Ovary (tissue), 9 donors: Measurements from ENCODE around the gene TRIM28. TPM values are rescaled to one million over a fixed set of nuclear protein-coding genes. Genes with fewer than 3 reads are reported as not detected.

Experiments used
- DNase-seq, 5 donors: peaks; one replicate each; pipeline ENCODE4 v3.0.0-alpha.2; 2019 to 2020
- H3K27ac ChIP-seq, 2 donors: fragments of 200-600 bp; one replicate each; pipeline versions ENCODE4 v1.5.1 to v1.8.0; 2019 to 2022
- H3K27me3 ChIP-seq: fragments of 200-600 bp; one replicate; pipeline ENCODE4 v1.8.0; 2022
- H3K36me3 ChIP-seq: fragments of 200-600 bp; sonication (generic); one replicate; pipeline ENCODE4 v1.5.1; 2019
- H3K4me1 ChIP-seq: one replicate; pipeline ENCODE4 v1.8.1; 2013; ENCODE audit warnings: mild to moderate bottlenecking, moderate library complexity; ENCODE audit not compliant: insufficient read depth
- H3K4me3 ChIP-seq: fragments of 200-600 bp; sonication (generic); one replicate; pipeline ENCODE4 v1.5.1; 2017
- H3K9me3 ChIP-seq, 2 donors: fragments of 200-600 bp in 1 of 2; sonication (generic) in 1 of 2; one replicate each; pipeline versions ENCODE4 v1.5.1 to v1.8.1; 2013 to 2019; ENCODE audit warnings: mild to moderate bottlenecking in 1 of 2, moderate library complexity in 1 of 2
- EP300 ChIP-seq: sonication (generic); formaldehyde crosslinking; IDR thresholded peaks from one replicate; pipeline ENCODE4 v1.6.1; 2017; ENCODE audit warnings: antibody characterized with exemption
- POLR2A ChIP-seq: fragments of 450-650 bp; IDR thresholded peaks from one replicate; pipeline ENCODE4 v1.6.1; 2017; ENCODE audit warnings: antibody characterized with exemption, mild to moderate bottlenecking, moderate library complexity
- WGBS, 3 donors: extraction: QIAGEN DNeasy Blood & Tissue Kit in 1 of 3; methylation state at CpG; one replicate each; pipeline versions ENCODE4 v1.1.5 to v1.1.7; 2013 to 2017; 5-methylcytosine and 5-hydroxymethylcytosine counted together
- intact Hi-C, 4 donors: fragments of 100-400 bp; cut with DNase I; formaldehyde crosslinking; loops; one replicate each; pipeline versions ENCODE4 v1.11.0 to v1.15.1; 2022 to 2023
- polyA plus RNA-seq, 2 donors: library from polyadenylated mRNA; stranded (reverse); fragments of 200-250 nt in 1 of 2; fragments of 350-450 nt in 1 of 2; fragmentation: Illumina TruSeq in 1 of 2; extraction: RNeasy Lipid Tissue Mini Kit (QIAGEN cat#74804) in 1 of 2; gene quantifications; one replicate each; pipeline ENCODE4 v1.2.3, GENCODE V29; 2013 to 2014
- total RNA-seq, 7 donors: library from RNA; depleted of rRNA in 2 of 7; stranded (reverse); fragments of >200 nt in 2 of 7; fragmentation: NEBNext Ultra II Directional in 3 of 7; extraction: Animal tissue kit (Norgen Biotek cat#: 25700) in 3 of 7; gene quantifications; one replicate each; pipeline versions ENCODE4 v1.1.0 to v1.2.4, GENCODE V29; 2016 to 2023
- TF ChIP-seq, protein P1 (sequence below), 3 donors: fragments of 450-650 bp in 2 of 3; fragments of 200-600 bp in 1 of 3; IDR thresholded peaks; one replicate each; pipeline versions ENCODE4 v1.5.1 to v1.8.0; 2016 to 2022; ENCODE audit warnings: antibody characterized with exemption in 3 of 3, mild to moderate bottlenecking in 1 of 3
- donor health status: DM: no; HTN: no; CAD: no; lungs with moderate emphysema.
- donor health status: DM: no; HTN: no; CAD: no.
- donor health status: Bipolar disorder and iron deficiency.
- donor health status: DM: yes; HTN: yes; CAD: no.
- donor health status: DM: no; HTN: no; CAD: no.
- donor health status: DM: yes; HTN: yes; CAD: no.

Gene TRIM28
- total and polyA plus RNA-seq, 9 donors, result 193 to 505 (median 317) TPM

DNA sequence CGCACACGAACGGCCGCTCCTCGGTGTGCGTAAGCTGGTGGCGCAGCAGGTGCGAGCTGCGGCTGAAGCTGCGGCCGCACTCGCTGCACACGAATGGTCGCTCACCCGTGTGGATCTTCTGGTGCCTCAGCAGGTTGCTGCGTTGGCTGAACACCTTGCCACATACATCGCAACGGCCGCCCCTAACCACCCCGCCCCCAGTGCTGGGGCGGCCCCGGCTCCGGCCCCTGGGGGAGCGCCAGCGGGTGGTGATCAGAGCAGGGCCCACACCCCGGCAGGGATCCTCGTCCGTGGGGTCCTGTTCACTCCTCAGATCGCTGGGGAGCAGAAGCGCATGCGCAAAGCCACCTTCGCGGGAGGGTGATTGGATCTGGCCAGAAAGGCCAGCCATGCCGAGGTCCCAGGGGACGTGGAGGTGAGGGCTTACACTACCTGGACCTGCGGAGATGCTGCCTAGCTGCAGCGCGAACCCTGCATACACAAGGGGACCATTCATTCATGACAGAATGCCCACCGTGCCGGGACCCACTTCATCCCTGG lies 19.2 kb downstream of the TRIM28 start:
- H3K27me3 ChIP-seq, result no peaks in the 10 kb centered on the region
- peak in 4 of 5 donors; percentile 61 to 75 (median 70) for DNase-seq
- H3K9me3 ChIP-seq, result no peaks in the 10 kb centered on the region
- peaks cover 21% of the 10 kb centered on the region for H3K4me1 ChIP-seq
- WGBS, 3 donors, result 4 to 5% (median 5%) methylated on average over 22 to 40 of the region's 40 CpGs
- intact Hi-C loops, result no loop called here
- H3K27ac ChIP-seq, result peak overlapping the region in 1 of 2 donors; percentile 75
- peak overlapping the region; percentile 37 for H3K4me3 ChIP-seq
- TF ChIP-seq, protein P1, sequence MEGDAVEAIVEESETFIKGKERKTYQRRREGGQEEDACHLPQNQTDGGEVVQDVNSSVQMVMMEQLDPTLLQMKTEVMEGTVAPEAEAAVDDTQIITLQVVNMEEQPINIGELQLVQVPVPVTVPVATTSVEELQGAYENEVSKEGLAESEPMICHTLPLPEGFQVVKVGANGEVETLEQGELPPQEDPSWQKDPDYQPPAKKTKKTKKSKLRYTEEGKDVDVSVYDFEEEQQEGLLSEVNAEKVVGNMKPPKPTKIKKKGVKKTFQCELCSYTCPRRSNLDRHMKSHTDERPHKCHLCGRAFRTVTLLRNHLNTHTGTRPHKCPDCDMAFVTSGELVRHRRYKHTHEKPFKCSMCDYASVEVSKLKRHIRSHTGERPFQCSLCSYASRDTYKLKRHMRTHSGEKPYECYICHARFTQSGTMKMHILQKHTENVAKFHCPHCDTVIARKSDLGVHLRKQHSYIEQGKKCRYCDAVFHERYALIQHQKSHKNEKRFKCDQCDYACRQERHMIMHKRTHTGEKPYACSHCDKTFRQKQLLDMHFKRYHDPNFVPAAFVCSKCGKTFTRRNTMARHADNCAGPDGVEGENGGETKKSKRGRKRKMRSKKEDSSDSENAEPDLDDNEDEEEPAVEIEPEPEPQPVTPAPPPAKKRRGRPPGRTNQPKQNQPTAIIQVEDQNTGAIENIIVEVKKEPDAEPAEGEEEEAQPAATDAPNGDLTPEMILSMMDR (IDR thresholded peaks at IDR 0.05), result no peak
- no peak for TF ChIP-seq POLR2A
- TF ChIP-seq EP300, result no peak
- no peaks in the 10 kb centered on the region for H3K36me3 ChIP-seq

DNA sequence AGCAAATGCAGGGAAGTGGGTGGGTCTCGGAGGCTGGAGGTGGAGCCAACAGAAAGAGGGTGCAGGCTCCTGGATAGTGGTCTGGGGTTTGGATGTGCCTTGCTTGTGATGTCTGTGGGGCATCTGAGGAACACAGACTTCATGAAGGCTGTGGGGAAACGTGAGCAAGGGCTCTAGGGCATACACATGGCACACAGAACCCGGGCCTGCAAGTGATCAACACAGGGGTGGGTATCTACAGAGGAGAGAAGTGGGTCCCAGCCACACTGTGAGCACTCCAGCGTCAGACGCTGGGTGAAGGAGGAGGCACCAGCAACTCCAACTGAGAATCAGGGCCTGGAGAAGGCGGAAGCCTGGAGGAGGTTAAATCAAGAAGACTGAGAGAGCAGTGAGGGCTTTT lies 20.0 kb downstream of the TRIM28 start:
- Histone ChIP-seq H3K27me3 (no peaks in the 10 kb centered on the region), H3K9me3 (no peaks in the 10 kb centered on the region), H3K27ac (no peak overlapping the region), H3K4me3 (no peak overlapping the region), H3K4me1 (peaks cover 21% of the 10 kb centered on the region), H3K36me3 (no peaks in the 10 kb centered on the region)
- DNase-seq, result peak in 3 of 5 donors; percentile 8 to 40 (median 29)
- TF ChIP-seq, protein P1 (IDR thresholded peaks at IDR 0.05), result no peak
- TF ChIP-seq POLR2A (no peak), EP300 (no peak)
- 65 to 71% (median 69%) methylated on average over 6 of the region's 6 CpGs for WGBS, 3 donors
- intact Hi-C loops, result no loop called here

DNA sequence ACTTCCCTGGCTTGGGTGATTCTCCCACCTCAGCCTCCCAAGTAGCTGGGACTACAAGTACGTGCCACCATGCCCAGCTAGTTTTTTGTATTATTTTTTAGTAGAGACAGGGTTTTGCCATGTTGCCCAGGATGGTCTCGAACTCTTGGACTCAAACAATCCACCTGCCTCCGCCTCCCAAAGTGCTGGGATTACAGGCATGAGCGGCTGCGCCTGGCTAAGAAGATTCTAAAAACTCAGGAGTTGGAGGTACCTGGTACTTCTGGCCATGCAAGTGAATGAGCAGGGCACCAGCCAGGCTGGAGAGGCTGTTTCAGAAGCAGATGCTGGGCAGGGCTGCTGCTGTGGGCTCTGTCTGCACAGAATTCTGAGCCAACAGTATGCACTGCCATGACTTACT lies 23.1 kb downstream of the TRIM28 start:
- Histone ChIP-seq H3K36me3 (no peaks in the 10 kb centered on the region), H3K27me3 (no peaks in the 10 kb centered on the region), H3K4me1 (peaks cover 12% of the 10 kb centered on the region), H3K9me3 (no peaks in the 10 kb centered on the region), H3K4me3 (no peak overlapping the region), H3K27ac (no peak overlapping the region)
- no peak for TF ChIP-seq EP300
- TF ChIP-seq POLR2A, result no peak
- TF ChIP-seq, protein P1 (IDR thresholded peaks at IDR 0.05), result no peak
- peak in 1 of 5 donors; percentile 13 for DNase-seq
- intact Hi-C loops, result no loop called here
- WGBS, 3 donors, result 93 to 94% (median 94%) methylated on average over 5 of the region's 5 CpGs

DNA sequence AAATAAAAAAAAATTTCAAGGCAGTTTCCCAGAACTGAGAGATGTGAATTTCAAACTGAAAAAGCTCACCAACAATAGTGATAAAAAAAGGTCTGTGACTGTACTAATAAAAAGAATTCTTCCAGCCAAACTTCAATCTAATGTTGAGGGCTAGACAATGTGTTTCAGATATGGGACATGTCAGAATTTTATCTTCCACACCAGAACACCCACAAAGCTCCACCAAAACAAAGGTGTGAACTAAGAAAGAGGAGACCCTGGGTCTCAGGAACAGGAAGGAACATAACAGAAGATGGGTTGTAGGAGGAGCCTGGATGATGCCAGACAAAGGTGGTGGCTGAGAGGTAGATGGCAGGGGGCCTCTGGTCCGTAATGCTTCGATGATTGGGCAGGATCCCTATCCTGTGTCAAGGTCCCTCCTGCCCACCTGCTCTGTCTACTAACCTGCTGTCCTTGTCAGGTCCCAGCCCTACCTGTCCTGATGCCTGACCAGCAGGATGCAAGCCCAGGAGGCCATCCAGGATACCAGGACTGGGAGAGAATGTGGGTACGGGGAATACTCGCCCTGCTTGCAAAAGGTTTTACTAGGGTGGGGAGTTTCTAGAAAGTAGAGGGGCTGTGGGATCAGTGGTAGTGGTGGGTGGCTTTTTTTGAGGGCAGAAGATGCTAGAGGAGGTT lies 24.7 kb downstream of the TRIM28 start:
- Histone ChIP-seq H3K4me3 (no peak overlapping the region), H3K27me3 (no peaks in the 10 kb centered on the region), H3K4me1 (peaks cover 5% of the 10 kb centered on the region), H3K36me3 (no peaks in the 10 kb centered on the region), H3K9me3 (no peaks in the 10 kb centered on the region), H3K27ac (no peak overlapping the region)
- WGBS, 3 donors, result 91 to 94% (median 93%) methylated on average over 4 of the region's 4 CpGs
- TF ChIP-seq, protein P1 (IDR thresholded peaks at IDR 0.05), result no peak
- TF ChIP-seq POLR2A (no peak), EP300 (no peak)
- intact Hi-C loops, result no loop called here
- DNase-seq, result peak in 4 of 5 donors; percentile 7 to 19 (median 17)
